H1 (cell line): ENCODE data around the gene SLC44A1. TPM values are rescaled to one million over a fixed set of nuclear protein-coding genes. Genes with fewer than 3 reads are reported as not detected.

Experiments used
- CHD7 ChIP-seq: fragments of 300-600 bp; sonication (generic); IDR thresholded peaks from 2 replicates; pipeline ENCODE4 v1.7.1; 2012; ENCODE audit warnings: low read length, moderate library complexity, mild to moderate bottlenecking, inconsistent platforms; ENCODE audit not compliant: insufficient replicate concordance
- E2F6 ChIP-seq: IDR thresholded peaks from 2 replicates; pipeline ENCODE4 v1.6.1; 2012; ENCODE audit warnings: inconsistent platforms
- KDM4A ChIP-seq: IDR thresholded peaks from one replicate; pipeline ENCODE4 v1.7.1; 2012; ENCODE audit warnings: low read depth, mild to moderate bottlenecking, moderate library complexity, low read length, inconsistent platforms; ENCODE audit not compliant: severe bottlenecking
- POU5F1 ChIP-seq: IDR thresholded peaks from 2 replicates; pipeline ENCODE4 v1.6.1; 2011; ENCODE audit warnings: low read depth, mild to moderate bottlenecking, low read length, moderate library complexity
- SP4 ChIP-seq: IDR thresholded peaks from 2 replicates; pipeline ENCODE4 v1.6.1; 2012; ENCODE audit warnings: low read length, inconsistent platforms
- polyA plus RNA-seq, 7 experiments: library from polyadenylated mRNA; depleted of rRNA in 3 of 7; stranded (reverse) in 5 of 7; unstranded in 2 of 7; fragments of >200 nt in 5 of 7; fragments of 200-250 nt in 2 of 7; gene quantifications; 1 replicate in 5 of 7; 2 replicates in 1 of 7; 4 replicates in 1 of 7; pipeline versions ENCODE4 v1.2.1 to v1.2.3, GENCODE V29; 2011 to 2013; ENCODE audit warnings: missing spikeins in 2 of 7, mixed read lengths in 2 of 7
- total RNA-seq: library from RNA; stranded (reverse); fragmentation: NEBNext Ultra II Directional; extraction: Animal tissue kit (Norgen Biotek cat#: 25700); gene quantifications from 2 replicates; pipeline ENCODE4 v1.2.1, GENCODE V29; 2021

Gene SLC44A1
- total and polyA plus RNA-seq, 2 of the 8 experiments (the other 6 are each of a cell fraction or from before 2014, with no cell fraction given), result 30.5 to 71.2 TPM

DNA sequence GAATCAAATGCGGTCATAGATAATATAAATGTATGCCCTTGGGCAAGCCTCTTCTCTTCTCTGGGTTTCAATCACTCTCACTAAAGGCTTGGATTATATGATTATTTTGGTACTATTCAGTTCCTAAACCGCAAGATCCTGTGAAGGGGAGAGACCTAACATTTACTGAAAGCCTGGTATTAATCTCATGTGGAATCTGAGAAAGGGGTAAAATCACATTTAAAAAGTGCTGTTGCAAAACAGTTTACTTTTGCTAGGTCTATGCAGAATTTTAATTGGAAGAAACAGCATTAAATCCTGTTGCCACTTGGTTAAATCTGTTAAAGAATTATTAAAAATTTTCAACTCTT, 50.7 kb downstream of the SLC44A1 start (continued):
- no peak for TF ChIP-seq CHD7
- no peak for TF ChIP-seq POU5F1
- no peak for TF ChIP-seq KDM4A
- no peak for TF ChIP-seq E2F6
- no peak for TF ChIP-seq SP4
